NCI-H1436 (cell line): ENCODE results near the gene GNAS-AS1.

Experiments
- DNase-seq: peaks from one replicate; lab custom pipeline; 2025; lab: John Stamatoyannopoulos, UW

Gene GNAS-AS1

DNA sequence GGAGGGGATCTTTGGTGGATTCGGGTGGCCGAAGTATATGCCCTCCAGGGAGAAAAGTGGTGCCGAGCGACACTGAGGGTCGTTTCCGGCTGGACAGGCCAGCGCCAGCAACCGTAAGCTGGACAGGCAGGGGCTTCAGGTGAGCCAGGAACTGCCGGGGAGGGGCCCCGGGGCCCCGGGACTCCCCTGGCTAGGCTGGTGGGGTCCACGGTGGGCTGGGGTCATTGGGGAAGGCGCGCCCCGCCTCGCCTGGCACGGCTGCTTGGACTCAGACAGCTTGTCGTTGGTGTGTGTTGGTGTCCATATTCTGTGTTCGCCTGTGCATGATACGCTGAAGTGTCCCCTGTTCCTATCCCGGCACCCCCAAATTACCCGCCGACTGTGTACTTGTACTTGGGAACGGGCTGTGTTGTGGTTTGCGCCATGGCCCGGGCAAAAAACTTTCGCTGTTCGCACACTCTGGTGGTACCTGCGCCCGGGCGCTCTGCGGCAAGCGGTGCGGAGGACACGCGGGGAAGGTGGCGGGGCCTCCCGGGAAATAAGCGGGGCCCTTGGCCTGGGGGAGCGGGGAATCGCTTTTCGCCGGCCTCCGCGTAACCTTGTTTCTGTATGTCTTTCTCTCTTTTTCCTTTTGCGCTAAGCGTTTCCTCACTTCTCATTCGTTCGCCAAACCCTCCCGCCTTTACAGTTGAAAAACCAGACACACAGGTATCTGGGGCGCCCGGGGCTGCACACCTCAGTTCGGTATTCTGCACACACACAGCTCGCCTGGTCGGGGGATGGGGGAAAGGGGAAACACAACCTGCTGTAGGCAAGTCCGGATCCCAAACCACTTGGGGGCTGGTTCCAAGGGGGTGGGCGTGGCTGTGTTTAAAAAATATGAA is 5.0 kb upstream of the GNAS-AS1 start:
- DNase-seq: no peak

DNA sequence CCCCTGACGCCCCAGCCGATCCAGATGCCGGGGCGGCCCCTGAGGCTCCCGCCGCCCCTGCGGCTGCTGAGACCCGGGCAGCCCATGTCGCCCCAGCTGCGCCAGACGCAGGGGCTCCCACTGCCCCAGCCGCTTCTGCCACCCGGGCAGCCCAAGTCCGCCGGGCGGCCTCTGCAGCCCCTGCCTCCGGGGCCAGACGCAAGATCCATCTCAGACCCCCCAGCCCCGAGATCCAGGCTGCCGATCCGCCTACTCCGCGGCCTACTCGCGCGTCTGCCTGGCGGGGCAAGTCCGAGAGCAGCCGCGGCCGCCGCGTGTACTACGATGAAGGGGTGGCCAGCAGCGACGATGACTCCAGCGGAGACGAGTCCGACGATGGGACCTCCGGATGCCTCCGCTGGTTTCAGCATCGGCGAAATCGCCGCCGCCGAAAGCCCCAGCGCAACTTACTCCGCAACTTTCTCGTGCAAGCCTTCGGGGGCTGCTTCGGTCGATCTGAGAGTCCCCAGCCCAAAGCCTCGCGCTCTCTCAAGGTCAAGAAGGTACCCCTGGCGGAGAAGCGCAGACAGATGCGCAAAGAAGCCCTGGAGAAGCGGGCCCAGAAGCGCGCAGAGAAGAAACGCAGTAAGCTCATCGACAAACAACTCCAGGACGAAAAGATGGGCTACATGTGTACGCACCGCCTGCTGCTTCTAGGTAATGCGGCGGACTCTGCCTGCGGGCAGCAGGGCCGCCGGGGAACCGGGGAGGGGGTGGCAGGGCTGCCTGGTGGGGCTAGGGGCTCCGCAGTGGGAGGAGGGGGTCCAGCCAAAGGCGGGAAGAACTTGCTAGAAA is 4.2 kb upstream of the GNAS-AS1 start:
- no peak for DNase-seq

DNA sequence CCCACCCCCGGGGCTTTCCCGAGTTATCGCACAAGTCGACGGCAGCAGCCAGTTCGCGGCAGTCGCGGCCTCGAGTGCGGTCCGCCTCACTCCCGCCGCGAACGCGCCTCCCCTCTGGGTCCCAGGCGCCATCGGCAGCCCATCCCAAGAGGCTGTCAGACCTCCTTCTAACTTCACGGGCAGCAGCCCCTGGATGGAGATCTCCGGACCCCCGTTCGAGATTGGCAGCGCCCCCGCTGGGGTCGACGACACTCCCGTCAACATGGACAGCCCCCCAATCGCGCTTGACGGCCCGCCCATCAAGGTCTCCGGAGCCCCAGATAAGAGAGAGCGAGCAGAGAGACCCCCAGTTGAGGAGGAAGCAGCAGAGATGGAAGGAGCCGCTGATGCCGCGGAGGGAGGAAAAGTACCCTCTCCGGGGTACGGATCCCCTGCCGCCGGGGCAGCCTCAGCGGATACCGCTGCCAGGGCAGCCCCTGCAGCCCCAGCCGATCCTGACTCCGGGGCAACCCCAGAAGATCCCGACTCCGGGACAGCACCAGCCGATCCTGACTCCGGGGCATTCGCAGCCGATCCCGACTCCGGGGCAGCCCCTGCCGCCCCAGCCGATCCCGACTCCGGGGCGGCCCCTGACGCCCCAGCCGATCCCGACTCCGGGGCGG is 3.4 kb upstream of the GNAS-AS1 start:
- no peak for DNase-seq

DNA sequence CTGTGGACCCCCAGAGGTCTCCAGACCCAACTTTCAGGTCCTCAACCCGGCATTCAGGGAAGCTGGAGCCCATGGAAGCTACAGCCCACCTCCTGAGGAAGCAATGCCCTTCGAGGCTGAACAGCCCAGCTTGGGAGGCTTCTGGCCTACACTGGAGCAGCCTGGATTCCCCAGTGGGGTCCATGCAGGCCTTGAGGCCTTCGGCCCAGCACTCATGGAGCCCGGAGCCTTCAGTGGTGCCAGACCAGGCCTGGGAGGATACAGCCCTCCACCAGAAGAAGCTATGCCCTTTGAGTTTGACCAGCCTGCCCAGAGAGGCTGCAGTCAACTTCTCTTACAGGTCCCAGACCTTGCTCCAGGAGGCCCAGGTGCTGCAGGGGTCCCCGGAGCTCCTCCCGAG is 2.8 kb upstream of the GNAS-AS1 start:
- no peak for DNase-seq

DNA sequence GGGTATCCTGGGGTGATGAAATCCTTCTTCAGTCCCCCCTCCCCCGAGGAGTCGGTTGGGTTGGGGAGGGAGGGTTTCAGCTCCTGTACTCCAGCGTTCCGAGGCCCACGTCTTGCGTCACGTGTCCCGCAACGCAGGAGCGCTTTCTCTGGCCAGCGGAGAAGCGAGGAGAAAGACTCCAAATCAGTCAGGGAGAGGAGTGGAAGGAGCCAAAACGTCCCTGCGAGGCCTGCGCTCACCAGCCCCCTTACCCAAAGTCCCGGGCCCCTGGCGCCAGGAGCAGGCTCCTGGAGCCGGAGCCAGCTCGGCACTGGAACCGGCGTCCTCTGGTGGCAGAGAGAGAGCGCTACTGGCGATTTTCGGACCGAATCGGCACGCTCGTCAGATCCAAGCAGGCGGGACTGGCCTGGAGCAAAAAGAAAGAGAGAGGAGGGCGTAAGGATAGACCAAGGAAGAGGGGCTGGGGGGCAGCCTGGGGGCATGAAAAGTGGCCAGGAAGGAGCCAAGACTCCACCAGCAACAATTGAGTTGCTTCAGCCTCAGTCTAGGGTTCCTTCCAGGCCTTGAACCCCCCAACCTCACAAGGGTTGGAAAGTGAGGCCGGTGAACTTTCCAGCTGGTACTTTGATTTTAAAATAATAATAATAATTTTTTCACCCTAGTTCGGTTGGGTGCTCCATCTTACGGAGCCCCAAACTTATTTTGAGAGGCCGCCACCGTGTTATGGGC is 2.0 kb upstream of the GNAS-AS1 start, which contains the start of gene GNAS:
GNAS (plus strand) TSS at position 174 of the 729 bp plus-strand sequence.
- no peak for DNase-seq

DNA sequence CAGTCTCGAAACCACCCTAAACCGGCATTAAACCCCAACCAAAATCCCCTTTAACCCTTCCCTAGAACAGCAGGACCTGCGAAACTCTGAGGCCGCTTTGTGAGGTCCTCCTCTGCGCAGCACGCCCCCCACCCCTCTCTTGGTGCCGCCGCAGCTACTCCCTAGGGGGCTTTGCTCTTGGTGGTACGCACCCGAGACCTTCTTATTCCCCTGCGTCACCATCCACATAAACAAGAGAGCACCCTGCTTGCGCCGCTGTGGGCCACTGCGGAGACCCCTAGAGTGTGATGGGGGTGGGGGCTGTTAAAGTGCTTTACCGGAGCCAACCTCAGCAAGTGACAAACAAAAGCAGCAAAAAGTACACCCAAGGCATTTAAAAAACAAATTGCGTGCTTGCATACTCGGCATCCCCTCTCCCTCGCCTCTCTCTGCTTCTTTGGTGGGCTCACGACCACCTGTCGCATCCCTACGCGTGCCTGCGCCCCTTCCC is 1.3 kb upstream of the GNAS-AS1 start:
- DNase-seq: no peak

DNA sequence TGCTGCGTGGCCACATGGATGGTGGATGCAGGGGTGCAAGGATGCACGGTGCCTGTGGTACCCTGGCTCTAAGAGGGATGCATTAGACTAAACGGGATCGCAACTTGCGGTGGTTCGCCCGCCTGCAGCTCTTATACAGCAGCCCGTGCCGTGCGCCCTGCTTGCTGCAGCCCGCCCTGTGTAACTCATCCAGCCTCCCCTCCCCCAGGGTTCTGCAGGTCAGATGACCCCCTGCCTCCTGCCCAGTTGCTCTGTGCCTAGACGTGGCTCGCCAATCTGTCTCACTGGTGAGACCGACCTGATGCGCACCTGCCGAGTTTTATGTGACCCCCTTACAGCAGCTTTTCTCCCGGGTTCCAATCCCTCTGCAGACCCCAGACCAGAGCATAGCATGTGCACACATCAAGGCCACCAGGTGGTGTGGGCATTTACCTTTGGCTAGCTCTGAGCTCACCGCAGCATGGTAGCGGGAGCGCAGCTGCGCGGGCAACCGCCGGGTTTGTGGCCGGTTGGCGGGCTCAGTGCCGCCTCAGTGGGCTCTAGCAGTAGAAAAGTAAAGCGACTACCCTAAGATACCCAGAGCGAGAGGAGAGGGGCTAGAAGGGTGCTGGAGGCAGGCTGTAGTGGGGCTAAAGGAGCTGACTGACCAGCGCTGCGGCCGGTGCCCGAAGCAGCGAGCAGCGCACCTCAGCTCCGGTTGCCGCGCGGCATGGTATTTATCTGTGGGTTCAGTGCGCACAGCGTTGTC is 693 bp upstream of the GNAS-AS1 start:
- DNase-seq: no peak

DNA sequence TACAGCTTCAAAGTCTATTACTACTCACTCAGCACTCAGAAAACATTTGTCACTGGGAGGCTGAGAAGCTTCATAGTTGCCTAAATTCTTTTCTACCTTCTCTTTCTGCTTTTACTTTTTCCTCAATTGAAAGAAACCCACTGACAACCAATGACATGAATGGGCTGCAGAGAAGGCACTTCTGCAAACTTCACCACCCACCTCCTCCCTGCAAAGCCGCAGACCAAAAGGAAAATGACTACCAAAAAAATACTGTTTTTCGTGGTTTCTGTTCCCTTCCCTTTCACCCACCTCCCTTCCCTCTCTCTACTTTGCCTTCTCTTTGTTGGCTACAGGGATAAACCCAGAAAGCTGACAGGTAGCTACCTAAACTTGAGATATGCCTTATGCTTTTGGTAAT is 3.2 kb downstream of the GNAS-AS1 start:
- DNase-seq: no peak

DNA sequence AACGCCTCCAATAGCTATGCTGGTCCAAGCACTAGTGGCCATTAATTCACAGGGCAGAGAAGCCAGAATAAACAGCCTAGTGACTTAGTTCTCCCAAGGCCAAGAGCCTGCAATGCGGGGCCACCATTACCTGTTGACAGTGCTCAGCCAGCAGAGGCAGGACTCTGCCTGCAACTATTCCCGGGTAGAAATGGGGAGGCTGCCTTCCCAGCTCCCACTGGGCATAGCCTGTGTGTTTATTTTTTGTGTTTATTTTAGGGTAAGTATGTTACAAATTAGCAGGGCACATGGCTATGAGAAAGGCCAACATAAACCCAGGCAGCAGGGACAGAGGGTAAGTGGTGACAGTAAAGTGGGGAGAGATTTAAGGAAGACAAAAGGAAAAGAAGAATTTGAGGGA is 5.0 kb downstream of the GNAS-AS1 start:
- no peak for DNase-seq

DNA sequence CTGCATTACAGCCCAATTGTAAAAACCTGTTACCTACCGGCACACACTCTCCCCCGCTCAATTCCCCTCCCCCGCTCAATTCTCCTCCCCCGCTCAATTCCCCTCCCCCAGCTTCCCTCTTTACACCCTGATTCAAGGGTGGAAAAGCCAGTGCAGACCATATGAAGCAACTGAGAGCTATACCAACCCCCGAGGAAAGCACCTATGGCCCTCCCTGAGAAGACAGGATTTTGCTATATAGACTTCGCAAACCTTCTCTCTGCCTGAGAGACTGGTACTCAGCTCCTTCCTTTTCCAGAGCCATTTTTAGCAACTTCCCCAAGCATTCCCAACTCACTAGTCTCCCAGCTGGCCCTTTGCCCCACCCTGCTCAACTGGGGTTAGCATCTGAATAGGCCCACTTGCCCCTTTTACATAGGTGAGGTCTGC is 7.6 kb downstream of the GNAS-AS1 start:
- DNase-seq: no peak

DNA sequence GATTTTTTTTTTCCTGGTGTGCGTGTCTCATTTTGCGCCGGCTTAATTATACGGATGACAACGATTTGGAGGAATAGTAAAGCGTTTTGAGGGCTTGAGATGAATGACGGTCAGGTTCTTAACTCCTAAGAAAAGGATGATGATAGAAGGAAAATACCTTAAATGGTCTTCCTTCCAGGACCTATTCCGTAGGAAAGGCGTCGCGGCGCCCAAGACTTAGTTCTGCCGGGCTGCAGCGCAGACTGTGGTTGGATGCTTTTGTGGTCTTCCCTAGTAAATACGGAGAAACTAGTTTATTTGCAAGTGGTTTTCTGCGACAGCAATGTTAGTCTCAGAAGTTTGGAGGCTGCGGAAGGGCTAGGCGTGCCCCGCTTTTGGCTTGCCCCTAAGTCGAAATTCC is 8.4 kb downstream of the GNAS-AS1 start:
- DNase-seq: no peak

DNA sequence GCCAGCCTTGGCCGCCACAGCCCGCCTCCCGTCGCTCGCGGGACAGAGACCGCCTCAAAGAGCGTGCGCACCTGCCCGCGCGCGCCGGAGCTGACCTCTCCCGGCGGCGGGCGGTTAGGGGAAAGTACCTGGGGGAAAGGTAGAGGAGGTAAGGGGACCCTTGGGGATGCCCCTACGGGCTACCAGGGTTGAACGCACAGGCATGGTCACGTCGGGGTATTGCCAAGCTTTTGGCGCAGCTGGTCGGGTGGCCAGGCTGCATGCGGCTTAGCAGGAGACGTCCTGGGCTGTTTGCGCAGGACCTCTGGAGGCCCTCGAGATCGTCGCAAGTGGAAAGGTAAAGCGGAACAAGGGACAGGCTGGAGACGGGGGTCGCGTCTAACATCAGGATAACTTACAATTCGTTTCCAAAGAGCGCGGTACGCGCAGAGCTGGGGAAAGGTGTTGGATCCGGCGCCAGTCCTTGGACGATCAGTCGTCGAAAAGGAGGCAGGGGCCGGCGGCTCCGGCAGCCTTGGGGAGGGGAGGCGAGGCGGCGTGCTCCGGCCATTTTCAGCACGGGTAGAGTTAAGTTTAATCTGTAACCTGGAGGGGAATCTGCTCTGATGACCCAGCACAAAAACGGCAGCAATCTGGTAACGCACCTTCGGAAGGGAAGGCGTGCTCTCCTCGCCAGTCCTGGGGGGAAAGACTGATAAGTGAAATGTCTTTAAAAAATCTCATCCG is 9.0 kb downstream of the GNAS-AS1 start:
- no peak for DNase-seq

DNA sequence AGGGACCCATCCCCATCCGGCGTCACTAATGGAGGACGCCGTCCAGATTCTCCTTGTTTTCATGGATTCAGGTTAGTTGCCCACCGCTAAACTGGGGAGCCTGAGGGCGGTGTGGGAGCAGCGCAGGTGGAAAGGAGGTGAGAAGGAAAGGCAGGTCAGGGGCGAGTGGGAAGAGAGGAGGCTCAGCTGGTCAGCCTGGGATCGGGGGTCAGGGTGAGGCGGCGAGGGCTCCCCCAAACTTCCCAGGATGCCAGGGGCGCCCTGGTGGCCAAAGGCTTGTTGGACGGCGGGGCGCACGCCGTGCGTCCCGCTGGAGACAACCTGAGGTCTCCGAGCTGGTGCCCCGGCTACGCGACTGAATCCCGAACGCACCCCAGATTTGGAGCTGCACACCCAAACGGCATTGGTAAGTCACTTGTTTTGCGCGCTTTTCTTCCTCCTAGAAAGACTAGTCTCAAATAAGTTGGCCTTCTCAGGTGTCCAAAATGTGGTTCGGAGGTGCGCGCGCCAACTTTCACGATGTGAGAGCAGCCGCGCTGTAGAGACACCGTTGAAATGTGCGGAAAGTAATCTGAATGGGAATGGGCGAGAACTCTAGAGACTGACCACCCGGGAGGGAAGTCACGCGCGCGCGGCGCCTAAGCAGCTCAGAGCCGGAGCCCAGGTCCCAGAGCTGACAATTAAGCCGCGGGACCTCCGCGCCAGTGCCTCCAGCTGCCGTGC is 9.7 kb downstream of the GNAS-AS1 start:
- DNase-seq: no peak

DNA sequence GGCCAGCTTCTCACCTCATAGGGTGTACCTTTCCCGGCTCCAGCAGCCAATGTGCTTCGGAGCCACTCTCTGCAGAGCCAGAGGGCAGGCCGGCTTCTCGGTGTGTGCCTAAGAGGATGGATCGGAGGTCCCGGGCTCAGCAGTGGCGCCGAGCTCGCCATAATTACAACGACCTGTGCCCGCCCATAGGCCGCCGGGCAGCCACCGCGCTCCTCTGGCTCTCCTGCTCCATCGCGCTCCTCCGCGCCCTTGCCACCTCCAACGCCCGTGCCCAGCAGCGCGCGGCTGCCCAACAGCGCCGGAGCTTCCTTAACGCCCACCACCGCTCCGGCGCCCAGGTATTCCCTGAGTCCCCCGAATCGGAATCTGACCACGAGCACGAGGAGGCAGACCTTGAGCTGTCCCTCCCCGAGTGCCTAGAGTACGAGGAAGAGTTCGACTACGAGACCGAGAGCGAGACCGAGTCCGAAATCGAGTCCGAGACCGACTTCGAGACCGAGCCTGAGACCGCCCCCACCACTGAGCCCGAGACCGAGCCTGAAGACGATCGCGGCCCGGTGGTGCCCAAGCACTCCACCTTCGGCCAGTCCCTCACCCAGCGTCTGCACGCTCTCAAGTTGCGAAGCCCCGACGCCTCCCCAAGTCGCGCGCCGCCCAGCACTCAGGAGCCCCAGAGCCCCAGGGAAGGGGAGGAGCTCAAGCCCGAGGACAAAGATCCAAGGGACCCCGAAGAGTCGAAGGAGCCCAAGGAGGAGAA is 10.5 kb downstream of the GNAS-AS1 start:
- no peak for DNase-seq

DNA sequence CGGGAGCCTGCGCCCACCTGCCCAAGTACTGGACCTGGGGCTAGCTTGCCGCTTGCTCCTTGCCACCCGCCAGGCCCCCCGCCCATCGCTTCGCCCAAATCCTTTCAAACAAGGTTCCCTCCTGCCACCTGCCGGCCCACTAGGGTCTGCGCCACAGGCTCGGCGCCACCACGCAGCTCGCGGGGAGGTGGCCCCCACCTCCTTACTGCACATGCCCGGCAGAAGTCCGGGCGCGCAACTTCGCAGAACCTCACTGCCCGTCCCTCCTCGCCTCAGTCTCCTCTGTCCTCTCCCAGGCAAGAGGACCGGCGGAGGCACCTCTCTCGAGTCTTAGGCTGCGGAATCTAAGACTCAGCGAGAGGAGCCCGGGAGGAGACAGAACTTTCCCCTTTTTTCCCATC is 11.2 kb downstream of the GNAS-AS1 start:
- peak; percentile 6 for DNase-seq

DNA sequence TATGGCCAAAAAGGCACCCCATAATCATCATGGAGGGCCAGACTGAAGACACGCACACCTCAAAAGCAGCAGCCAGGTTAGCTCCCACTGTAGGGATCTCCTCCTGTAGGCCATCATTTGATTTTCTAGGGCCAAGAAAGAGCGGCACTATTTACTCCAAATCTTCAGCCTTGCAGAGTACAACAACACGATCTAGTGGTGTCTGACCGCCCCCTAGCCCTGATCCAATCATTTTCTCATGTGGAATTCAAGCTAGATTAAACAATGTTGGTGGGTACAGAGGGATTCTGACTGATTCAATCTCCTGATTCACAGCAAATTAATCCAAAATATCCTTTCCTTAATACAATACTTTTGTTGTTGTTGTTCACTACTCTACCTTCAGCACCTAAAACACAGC is 12.5 kb downstream of the GNAS-AS1 start:
- no peak for DNase-seq

DNA sequence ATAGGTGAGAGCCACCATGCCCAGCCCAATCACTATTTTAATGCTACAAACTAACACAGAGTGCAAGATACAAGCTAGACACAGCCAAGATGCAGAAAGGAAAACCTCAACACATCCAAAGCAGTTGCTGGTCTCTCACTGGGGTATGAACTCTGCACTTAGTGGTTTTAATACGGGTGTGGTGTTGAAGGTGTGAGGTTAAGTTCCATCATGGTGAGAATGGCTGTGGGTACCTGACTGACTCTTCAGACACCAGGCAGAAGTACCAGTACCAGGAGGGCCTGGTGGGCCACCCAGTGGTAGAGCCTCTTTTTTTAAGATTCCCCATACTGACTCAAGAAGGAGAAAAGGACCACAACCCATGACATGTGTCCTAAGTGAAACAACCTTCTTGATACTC is 13.0 kb downstream of the GNAS-AS1 start:
- no peak for DNase-seq

DNA sequence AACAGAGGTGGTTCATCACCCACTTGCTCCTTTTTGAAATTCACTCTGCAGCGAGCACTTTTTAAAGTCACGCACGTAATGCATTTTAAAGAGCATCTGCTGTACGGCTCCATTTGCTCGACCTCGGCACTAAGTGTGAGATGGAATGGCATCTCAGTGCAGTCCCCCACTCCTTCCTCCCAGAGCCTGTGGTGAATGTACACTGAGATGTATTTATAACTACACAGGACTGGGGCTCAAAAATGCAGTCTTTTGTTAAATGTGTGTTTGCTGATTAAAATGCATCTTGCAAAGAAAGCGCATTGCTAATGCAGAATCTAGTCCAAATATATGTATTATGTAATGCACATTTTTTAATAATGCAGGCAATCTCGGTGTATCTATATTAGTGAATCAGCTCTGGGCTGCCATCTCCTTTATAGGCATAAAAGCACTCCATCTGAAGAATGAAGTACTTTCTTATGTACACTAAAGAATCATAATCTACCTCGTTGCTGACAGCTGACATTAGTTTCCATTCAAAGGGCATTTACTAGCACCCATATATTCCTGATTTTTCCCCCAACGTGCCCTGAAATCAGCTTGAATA is 14.0 kb downstream of the GNAS-AS1 start:
- DNase-seq: no peak
